HG02840 (cell line): Measurements from ENCODE around the gene MYO10.
"Not testable (repeated sequence)": the region's sequence is repeated elsewhere in the genome, so short reads cannot be mapped to it uniquely, and the experiment has no call there.

Experiments used
- ATAC-seq: cut with Tn5 transposase; IDR thresholded peaks from one replicate; pipeline ENCODE4 v1.9.1; 2021; ENCODE audit warnings: mild to moderate bottlenecking, moderate library complexity, moderate number of reproducible peaks; ENCODE audit not compliant: unreplicated experiment, low FRiP score

MYO10 gene

DNA sequence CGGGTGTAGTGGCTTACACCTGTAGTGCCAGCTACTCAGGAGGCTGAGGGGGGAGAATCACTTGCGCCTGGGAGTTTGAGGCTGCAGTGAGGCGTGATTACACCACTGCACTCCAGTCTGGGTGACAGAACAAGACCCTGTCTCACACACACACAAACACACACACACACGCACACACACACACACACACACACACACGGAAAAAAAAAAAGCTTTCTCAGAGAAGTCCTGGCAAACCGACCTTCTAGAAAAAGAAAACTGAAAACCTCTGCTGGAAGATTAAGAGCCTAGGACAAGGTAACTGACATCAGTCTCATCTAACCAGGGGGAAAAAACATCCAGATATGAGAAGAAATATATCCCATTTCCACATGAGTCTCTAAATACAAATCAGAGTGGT lies 178.9 kb downstream of the MYO10 start:
- no peak for ATAC-seq

GRCh38 chr5:16756692-16757091 lies 179.4 kb downstream of the MYO10 start:
- ATAC-seq: no peak

DNA sequence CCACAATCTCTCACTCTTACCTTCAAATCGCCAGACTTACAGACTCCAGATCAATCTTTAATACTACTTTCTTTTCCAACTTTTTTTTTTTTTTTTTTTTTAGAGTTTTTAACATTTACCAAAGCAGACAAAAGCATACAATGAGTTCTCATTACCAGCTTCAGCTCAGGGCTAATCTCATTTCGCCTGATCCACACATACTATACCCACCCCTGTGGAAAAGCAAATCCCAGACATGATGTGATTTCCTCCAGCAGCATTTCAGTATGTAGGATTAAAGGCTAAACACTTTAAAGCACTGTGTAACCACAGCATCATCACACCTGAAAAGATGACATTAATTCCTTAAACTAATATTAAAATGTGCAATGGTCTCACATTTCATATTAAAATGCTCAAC lies 180.4 kb downstream of the MYO10 start:
- ATAC-seq: no peak

- ATAC-seq: no peak
Measured at GRCh38 chr5:16754601-16755000, 181.5 kb downstream of the MYO10 start.

DNA sequence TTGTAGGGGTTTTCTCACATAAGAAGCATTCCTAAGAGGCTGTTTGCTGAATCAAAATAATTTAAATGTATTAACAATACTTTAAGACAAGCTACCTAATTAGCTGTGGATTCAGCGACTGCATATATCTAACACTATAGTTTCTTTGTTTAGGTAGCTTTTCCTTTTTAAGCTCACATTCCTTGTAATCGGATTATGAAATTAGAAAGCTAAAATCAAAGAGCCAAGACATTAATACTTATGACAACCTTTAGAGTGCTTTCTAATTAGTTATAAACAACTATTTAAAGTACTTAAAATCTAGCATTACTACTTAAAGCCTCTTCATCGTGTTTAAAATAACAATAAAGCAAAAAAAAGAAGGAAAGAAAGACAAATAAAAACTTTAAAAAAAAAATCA lies 182.0 kb downstream of the MYO10 start:
- ATAC-seq: no peak

- no peak for ATAC-seq
Measured at GRCh38 chr5:16750445-16750844, 185.6 kb downstream of the MYO10 start.

DNA sequence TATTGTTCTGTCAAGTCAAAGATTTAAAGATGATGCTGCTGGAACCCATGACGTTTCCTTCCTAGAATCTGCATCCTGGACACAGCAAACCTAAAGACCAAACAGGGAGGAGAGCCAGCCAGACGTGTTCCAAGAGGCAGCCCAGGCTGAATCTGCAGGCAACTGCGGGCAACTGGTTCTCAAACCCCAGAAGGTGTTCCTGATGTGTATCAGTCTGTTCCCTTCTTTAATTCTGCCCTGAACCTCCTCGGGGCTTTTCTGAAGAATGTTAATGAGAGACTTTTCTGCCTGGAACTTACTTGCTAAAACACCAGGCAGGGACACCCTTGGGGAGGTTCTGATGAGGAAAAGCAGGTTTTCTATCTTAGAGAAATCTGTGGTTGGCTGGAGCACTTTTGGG lies 186.5 kb downstream of the MYO10 start:
- ATAC-seq: no peak

DNA sequence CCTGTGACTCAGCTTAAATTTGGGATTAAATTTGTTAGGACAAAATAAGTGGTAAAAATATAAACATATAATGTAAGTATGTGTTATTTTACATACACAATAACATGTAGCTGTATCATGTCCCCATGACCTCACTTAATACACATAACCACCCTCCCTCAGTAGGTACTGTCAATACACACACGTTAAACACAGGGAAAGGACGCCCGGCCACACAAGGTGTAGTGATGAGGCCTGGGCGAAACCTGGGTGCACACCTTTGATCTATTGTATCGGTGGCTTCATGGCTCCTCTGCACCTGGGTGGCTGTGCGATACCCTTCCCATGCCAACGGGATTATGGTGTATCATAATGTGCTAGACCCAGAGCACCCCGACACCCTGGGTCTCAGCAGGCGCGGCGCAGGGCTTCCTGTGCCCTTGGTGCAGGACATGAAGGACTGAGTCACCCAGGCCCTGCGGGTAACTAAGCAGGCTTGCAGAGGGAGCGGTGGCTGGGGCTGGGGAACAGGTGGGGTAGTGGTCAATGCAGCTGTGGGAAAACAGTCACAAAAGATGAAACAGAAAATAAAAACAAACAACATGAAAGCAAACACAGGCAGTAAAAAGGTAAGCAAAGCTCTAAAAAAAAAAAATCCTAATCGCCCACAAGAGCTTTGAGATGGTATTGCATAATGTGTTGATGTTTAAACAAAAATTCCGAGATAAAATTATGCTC lies 191.8 kb downstream of the MYO10 start:
- no peak for ATAC-seq

DNA sequence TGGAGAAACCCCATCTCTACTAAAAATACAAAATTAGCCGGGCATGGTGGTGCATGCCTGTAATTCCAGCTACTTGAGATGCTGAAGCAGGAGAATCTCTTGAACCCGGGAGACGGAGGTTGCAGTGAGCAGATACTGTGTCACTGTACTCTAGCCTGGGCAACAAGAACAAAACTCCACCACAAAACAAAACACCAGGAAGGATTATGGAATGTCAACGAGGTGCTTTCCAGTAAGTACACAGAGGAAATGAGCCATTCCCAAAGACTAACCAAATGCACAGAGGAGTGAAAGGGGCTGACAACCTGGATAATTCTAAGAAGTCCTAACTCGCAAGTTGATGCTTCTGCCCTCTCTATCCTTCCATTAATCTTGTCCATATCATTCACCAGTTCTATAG lies 193.2 kb downstream of the MYO10 start:
- ATAC-seq: no peak

- ATAC-seq: no peak
Measured at GRCh38 chr5:16740811-16741392, 195.2 kb downstream of the MYO10 start.

DNA sequence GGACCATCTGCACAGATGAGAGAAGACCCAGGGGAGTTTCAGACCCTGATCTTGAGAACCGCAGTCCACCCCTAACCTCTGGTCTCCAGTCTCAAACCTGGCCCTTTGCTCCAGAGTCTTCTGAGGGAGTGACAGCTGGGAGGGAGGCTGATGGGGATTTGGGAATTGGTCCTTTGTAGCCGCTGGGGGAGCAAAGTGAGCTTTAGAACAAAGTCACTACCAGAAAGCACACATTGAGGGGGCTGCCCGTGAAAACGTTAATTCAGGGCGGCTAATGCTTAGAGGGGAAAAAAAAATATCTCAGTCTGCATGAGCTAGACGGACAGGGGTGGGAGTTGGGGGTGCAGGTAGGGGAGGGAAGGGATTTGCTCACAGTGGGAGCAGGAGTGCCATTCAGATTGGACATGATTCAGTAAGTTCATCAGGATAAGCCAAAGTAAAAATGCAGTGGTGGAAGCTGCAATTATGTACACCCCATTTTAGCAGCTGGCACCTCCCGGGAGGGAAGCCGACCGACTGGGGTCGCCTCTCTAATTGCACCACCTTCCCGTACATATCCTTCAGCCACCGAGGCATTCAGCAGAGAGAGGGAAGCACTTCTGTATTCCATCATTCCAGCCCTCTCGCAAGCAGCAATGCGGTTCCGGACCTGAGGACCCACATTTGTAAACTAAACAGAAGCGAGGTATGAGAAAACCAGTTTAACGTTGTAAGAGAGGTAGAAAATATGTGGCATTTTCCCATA lies 195.8 kb downstream of the MYO10 start:
- no peak for ATAC-seq

GRCh38 chr5:16738393-16738792 lies 197.7 kb downstream of the MYO10 start:
- ATAC-seq: not testable (repeated sequence)

DNA sequence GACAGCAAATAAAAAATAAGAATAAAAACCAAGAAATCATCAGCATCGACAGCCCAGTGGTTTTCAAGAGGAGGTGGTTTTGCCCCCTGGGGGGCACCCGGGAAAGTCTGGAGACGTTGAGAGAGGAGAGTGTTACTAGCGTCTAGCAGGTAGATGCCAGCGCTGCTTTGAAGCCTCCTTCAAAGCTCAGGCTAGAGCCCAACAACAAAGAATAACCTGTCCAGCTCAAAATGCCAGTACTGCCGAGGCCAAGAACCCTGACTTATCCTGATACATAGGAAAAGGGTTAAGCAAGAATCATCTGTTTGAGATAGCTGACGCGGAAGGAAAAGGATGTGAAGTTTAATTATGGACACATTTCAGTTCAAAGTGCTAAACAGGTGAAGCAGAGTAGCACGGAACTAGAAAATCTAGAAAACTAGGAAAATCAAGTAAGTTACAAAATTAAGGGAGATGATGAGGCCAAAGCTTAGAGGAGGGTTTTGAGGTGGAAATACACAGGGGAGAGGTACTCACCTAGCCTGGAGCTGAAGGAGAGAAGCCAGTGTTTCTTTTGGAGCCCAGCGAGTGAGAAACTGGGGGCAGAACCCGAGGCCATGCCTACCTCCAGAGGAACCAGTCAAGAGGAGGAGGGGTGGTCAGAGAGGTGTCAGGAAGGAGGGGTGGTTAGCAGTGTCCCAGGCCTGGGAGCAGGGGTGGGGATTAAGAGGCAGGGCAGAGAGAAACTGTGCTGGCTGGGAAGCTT lies 198.3 kb downstream of the MYO10 start:
- ATAC-seq: no peak

GRCh38 chr5:16737209-16737608 lies 198.9 kb downstream of the MYO10 start:
- ATAC-seq: no peak

- ATAC-seq: no peak
Measured at GRCh38 chr5:16736158-16736995, 199.7 kb downstream of the MYO10 start.

DNA sequence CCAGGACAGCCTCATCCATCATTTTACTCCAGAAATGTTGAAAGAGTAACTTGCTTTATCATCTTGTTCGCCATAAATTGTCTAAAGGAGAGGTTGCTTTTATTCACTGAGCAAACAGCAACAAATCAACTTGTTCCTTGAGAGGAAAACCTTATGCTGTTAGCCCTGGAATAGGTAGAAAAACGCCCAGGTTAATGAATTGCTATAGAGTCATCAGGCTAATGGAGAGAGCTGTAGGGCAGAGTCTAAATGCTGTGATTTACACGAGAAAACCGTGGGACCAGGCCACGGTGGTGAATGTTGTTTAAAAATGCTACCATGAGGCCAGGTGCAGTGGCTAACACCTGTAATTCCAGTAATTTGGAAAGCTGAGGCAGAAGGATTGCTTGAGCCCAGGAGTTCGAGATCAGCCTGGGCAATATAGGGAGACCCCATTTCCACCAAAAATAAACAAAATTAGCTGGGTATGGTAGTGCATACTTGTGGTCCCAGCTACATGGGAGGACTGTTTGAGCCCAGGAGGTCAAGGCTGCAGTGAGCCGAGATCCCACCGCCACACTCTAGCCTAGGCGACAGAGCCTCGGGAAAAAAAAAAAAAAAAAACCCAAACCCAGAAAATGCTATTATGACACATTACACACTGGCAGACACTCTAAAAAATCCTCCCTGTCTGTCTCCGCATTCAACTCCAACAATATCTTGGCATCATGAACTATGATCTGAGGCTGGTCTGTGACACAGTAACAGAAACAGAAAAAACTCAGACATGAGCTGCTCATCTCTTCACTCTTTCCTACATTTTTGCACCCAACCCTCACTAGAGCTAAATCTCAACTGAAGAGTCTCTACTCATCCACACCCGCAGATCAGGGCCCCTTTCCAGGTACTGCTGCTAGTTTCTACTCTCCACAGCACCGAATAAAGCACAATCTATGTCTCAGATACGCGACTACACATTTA lies 200.7 kb downstream of the MYO10 start:
- ATAC-seq: no peak

DNA sequence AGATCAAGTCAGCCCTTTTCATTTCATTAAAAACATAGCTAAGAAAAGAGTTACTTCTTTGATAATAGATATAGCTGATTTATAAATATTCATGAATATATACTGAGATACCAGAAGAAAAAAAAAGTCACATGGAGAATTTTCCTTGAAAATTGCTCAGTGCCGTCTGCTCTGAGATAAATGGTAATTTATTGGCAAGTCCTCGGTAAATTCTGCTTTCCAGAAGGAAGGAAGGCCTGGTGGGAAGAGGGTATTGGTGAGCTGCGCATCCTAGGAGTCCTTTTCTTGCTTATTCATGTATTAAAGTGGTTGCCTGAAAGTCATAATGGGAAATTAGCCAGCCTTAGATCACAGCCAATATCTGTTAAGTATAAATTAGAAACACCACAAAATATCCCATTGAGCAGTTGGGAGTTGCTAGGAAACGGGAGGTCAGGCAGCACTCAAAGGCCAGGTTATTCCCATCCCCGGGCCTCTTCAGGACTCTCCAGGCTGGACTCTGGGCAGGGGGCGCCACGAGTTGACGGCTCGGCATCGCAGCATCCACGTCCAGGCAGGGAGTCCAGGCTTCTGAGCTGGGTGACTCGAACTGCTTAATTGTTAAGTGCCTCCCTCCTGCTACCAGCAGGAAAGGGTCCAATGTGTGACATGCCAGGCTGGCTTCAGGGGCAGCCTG lies 202.6 kb downstream of the MYO10 start:
- ATAC-seq: no peak

DNA sequence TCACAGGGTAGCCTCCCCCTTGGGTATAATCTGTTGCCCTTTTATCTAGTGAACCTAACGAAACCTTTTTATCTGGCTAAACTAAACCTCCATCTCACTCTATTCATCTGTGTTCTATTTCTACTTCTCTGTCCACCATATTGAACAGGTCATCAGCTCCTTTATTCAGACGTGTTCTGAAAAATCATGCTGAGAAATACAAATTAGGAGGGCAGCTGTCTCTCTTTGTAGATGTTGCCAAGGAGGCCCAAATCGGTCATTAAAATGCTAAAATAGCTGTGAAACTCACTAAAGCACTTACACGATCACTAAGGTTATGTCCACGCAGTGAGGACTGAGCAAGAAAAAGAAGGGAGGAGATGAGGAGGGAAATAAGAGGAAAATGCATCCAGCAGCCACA lies 203.7 kb downstream of the MYO10 start:
- ATAC-seq: no peak
